HG02798 (cell line): ENCODE data around the gene IGF1R.

Experiments
- ATAC-seq: cut with Tn5 transposase; IDR thresholded peaks from one replicate; pipeline ENCODE4 v1.9.1; 2021; ENCODE audit warnings: mild to moderate bottlenecking; ENCODE audit not compliant: unreplicated experiment, poor library complexity

IGF1R gene

DNA sequence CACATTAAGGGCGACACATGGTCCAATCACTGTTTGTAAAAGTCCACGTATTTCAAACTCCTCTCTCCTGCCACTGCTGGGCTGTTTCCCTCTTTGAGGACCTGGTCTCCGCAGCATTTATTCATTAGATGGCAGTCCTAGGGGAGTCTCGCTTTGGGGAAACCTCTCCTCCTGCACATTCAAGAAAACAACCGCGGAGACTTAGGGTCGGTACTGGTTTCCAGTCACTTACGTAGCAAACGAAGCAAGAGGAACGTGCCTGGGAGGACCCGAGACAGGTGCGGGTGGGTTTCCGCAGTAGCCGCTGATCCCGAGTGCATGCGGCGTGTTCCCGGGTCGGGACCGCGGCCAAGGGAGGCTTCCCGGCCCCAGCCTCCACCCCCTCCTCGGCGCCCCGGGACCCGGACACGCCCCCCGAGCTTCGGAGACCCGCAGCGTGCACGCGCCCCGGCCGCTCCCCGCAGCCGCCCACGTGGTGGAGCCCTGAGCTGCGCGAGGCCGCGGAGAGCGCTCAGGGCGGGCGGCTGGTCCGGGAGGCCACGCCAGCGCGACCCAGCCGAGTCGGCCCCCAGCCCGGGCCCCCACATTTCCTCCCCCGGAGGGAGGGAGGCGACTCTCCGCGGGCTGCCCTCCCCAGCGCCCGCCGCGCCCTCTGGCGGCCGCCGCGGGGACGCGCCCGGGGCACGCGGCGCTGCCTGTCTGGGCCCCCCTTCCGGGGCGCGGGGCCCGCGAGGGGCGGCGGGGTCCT is 1.1 kb upstream of the IGF1R start:
- ATAC-seq: peak; percentile 46

DNA sequence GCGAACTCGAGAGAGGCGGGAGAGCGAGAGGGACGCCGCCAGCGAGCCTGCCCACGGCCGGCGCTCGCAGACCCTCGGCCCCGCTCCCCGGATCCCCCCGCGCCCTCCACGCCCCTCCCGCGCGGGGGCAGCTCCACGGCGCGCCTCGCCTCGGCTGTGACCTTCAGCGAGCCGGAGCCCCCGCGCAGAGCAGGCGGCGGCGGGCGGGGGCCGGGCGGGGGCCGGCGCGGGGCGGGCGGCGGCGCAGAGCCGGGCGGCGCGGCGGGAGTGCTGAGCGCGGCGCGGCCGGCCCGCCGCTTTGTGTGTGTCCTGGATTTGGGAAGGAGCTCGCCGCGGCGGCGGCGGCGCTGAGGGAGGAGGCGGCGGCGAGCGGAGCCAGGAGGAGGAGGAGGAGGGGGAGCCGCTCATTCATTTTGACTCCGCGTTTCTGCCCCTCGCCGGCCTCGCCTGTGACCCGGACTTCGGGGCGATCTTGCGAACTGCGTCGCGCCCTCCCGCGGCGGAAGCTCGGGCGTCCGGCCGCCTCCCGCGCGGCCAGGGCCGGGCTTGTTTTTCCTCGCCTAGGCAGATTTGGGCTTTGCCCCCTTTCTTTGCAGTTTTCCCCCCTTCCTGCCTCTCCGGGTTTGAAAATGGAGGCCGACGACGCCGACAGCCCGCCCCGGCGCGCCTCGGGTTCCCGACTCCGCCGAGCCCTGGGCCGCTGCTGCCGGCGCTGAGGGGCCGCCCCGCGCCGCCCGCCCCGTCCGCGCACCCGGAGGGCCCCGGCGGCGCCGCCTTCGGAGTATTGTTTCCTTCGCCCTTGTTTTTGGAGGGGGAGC is 524 bp downstream of the IGF1R start:
- peak; percentile 26 for ATAC-seq

DNA sequence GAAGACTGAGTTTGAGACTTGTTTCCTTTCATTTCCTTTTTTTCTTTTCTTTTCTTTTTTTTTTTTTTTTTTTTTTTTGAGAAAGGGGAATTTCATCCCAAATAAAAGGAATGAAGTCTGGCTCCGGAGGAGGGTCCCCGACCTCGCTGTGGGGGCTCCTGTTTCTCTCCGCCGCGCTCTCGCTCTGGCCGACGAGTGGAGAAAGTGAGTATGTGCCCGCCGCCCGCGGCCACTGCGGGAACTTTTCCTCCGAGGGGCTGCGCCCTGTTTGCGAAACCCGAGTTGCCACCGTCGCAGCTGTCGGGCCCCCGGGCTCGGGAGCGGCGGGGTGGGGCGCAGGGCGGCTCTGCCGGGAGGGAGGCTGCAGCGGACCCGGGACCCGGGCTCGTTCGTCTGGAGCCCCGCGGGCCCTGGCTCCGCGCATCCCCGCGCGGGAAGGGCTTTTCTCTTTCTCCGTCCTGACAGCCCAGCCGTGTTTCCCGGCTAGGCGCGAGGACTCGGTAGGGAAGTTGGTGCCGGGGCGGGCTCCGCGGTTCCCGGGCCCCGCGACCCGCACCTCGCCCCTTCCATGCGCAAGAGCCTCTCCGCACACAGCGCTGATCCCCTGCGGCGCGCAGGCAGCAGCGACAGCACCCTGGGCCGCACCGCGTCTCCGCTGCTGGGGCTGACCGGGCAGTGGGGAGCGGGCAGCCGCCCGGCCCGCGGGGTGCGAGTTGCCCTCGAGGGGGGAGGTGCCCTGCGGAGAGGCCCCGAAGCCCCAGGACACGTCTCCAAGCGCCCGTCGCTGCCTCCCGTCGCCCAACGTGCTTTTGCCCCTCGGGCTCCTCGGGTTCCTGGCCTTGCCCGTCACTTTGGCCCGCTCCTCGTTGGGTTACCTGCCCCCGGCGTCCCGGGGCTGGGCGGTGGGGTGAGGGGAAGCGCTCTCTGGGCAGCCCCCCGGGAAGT is 1.4 kb downstream of the IGF1R start:
- no peak for ATAC-seq

DNA sequence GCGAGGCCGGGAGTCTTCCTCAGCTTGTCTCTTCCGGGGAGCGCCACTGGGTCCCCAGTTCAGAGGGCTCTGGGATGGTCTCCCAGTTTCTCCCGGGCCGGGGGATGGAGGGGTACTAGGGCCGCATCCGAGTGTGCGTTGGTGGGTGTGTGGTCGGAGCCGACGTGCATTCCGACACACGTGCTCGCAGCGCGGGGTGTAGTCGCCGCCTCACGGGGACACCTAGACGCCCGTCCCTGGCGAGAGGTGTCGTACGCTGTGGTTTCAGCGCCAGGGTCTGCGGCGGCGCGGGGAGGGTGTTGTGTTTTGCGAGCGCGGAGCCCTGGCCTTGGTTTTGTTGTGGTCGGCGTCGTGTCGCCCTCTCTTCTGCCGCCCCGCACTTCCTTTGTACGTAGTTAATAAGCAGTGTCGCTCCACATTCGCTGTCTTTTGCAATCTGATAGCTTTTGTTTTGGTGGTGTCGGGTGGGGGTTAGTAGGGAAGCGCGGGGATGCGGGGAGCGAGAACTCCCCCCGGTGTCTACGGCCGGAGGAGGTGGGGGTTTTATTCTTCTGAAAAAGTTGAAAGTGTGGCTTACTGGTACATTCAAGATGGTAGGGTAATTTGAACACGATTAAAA is 2.2 kb downstream of the IGF1R start:
- ATAC-seq: no peak

DNA sequence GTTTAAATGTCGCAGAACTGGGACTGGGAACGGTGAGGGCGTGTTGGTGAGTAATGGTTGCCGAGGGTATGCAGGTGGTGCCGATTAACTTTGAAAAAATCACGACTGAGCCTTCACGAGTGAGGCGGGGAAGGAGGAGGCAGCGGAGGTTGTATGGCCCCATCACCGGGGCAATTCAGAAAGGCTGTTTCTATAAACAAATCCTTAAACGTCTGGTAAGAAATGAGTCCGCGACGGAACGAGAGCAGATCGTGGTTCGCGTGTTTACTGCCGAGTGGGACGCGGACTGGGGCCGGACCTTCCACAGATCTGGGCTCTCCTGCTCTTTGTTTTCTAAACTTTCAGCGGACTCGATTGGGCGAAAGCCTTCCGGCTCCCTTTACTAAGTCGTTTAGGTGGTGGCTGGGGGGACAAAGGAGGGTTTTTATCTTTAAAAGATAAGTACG is 2.7 kb downstream of the IGF1R start:
- no peak for ATAC-seq

DNA sequence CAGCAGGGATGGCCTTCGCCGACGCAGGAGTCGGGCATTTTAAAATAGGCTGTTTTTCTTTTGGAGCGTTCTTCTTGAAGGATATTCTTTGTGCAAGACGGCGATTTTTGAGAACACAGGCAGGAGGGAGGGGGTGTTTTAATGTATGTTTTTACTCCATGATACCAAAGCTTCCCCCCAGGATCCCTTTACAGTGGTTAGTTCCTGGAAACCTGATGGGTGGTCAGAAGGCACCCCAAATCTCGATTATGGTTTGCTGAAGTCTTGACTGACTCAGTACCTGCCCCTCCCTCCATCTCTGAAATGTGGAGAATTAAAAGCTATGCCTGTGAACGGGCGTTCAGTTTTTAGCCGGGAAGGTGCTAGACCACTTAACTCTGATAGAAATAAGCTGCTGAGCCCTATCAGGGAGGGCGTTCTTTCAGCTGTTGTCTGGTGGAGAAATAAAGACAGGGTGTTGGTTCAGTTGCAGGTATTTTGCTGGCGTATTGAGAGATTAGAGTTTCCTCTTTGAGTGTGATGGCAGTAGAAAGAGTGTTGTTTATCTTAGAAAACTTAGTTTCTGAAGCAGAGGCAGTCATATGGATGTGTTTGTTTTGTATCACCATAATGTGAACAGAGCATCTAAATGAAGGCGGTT is 3.4 kb downstream of the IGF1R start:
- ATAC-seq: no peak

DNA sequence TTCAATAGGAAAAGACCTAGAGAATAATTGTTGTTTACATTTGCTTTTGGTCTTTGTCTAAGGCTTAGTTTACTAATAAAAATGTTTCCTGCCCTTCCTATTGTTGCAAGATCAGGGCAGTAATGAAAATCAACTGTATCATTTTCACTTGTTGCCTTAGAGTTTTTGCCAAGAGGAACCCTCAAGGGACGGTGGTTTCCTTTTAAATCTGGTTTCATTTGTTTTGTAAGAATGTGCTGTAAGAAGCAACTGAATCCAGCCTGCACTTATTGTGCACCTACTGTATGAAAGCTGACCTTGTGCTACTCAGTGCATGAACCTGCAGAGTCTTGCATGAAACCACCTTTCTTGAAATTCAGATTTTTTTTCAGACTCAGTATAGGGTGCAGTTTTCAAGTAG is 5.3 kb downstream of the IGF1R start:
- no peak for ATAC-seq

DNA sequence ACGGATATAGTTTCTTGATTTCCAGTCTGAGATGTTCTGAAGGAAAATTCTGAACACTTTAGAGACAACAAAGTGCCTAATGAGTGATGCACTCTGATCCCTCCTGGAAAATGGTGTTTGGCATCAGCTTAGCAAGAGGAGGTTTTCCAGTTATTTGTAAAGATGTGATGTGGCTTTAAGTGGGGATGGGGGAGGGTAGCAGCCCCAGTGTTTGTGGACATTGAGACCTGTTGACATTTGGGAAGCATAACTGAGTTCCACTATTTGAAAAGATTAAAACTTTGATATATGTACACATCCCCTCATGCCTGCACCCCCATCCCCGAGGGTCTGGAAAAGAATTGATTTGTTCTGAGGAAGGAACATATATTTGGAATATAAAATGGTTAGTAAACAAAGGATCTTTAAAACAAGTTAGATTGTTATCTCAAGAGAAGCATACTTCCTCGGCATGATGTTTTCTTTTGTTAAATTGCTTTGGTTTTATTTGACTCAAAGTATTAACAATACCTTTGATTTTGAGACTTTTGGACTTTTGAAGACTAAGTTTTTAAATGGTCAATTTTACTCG is 6.5 kb downstream of the IGF1R start:
- ATAC-seq: no peak

DNA sequence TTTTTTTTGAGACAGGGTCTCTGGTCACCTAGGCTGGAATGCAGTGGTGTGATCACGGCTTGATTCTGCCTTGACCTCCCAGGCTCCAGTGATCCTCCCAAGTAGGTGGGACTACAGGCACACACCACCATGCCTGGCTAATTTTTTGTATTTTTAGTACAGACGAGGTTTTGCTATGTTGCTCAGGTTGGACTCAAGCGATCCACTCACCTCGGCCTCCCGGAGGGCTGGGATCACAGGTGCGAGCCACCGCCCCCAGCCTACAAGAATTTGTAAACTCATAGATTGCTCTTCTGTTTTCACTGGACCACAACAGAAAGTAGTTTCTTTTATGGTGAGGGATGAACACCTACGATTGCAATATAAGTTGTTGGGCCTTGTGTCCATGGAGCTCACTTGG is 7.4 kb downstream of the IGF1R start:
- no peak for ATAC-seq

DNA sequence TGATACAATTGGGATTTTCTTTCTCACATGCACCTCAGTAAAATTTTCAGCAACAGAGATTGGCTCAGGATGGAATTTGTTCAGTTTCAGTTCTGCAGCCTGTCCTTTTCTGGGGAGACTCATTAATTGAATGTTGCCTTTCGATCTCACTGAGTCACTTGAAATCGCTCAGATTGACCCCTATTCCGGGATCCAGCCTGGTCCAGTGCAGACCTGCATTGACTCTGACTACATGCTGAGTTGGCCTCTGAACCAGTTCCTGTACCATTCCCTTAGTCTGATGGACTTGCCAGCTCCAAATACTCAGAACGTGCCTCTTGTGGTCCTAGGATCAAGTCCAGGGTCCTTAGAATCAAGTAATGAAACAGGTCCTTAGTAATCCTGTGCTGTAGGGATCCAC is 9.4 kb downstream of the IGF1R start:
- ATAC-seq: no peak

DNA sequence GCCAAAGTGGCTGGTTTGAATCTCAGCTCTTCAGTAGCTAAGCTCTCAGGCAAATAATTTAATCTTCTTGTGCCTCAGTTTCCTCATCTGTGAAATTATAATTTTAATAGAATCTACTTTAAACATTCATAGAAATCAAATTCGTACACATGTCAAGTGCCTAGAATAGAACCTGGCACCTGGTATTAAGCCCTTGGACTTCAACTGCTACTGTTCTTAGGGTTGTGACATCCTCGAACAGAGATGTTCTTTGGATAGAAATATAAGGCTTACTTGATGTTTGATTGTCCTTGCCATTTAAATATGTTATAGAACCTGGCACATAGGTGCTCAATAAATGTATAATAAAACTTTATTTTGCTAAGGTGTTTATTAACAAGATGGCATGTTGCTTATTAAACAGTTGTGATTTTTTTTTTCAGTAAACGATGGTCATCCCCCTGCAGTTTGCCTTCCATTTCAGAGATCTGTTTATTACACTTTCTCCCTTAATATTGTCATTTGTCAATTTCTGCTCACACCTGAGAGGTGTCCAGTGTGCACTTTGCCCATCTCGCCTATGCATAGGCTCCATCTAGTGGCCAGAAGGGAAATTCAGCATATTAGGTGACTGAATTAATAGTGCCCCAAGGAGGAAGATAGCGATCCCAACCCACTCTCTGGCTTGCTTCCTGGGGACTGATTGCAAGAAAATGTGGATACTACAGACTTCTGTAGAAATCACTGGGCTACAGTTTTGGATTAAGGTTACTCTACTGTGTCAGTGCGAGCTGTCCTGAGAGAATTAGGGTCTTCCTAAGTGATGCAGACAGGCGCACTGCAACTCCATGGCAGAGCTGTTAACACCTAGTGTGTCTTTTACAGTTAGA is 10.7 kb downstream of the IGF1R start:
- ATAC-seq: peak; percentile 93

DNA sequence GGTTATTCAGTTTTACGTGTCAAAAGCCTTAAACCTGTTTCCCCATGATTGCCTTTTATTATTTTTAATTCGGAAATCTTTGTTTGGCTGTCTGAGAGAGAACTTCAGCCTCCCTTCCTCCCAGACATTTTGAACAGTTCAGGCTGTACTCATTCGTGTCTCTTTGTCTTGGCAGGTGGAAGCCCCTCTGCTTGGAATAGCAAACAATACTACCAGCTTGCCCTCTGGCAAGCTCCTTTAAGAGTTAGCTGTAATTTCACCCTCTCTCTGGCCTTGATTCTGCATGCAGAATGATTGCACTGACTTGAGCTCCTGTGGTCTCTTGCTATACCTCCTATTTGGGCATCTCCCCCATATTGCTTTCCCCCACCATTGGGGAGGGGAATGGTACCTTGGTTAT is 11.7 kb downstream of the IGF1R start:
- ATAC-seq: no peak

DNA sequence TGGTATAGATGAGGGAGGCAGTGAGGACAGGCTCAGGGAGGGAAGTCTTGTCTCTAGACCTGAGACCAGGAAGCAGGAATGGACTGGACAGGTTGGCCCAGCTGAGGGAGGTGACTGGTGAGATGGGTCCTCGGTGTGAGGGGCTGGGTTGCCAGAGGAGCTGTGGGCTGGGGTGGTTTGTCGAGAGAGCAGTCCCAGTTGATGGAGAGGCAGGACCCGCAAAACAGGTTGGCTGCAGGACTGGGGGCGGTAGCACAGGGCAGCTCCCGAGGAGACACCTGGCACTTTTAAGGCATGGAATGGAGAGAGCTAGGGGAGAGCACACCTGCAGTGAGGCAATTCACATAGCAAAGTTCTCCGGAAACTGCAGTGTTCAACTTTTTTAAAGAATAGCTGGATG is 14.7 kb downstream of the IGF1R start:
- ATAC-seq: no peak

DNA sequence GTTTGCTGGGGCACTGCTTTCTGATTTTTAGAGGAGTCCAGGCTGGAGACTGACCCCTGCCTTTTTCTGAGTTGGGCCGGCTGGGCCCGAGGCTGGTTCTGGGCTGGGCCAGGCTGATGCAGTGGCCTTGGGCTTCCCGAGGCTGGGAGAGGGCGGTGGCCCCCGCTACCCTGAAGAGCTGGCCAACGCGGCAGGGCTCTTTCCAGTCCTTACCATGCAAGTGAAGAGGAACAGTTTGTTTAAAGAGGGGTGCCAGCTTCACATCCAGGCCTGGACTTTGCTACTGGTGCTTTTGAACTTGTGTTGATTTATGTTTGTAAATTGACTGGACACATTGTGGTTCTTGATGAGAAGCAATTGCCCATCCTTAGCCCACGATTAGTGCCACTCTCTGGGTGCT is 15.3 kb downstream of the IGF1R start:
- no peak for ATAC-seq

DNA sequence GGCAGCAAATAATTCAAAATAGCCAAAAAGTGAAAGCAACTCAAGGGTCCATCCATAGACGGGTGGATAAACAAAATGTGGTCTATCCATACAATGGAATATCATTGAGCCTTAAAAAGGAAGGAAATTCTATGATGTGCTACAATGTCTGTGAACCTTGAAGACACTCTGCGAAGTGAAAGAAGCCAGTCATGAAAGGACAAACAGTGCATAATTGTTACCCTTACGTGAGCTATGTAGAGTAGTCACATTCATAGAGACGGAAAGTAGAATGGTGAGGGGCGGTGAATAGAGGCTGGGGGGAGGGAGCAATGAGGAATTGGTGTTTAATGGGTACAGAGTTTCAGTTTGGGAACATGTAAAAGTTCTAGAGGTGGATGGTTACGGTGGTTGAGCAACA is 18.1 kb downstream of the IGF1R start:
- no peak for ATAC-seq

DNA sequence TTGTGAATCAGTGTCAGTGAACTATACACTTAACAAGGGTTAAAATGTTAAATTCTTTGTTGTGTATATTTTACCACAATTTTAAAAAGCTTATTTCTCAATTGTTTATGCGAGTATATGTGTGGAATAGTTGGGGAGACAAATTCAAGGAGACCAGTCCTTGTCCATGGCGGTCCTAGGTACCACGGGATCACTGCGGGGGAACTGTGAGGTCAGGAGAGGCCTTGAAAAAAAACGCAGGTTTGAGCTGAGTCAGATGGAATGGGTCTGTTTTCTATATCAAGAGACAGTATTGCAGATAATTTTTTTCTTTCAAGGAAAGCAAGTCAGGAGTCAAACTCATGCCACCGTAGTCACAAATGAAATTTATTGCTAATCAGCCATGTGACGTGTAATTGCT is 18.5 kb downstream of the IGF1R start:
- ATAC-seq: no peak

DNA sequence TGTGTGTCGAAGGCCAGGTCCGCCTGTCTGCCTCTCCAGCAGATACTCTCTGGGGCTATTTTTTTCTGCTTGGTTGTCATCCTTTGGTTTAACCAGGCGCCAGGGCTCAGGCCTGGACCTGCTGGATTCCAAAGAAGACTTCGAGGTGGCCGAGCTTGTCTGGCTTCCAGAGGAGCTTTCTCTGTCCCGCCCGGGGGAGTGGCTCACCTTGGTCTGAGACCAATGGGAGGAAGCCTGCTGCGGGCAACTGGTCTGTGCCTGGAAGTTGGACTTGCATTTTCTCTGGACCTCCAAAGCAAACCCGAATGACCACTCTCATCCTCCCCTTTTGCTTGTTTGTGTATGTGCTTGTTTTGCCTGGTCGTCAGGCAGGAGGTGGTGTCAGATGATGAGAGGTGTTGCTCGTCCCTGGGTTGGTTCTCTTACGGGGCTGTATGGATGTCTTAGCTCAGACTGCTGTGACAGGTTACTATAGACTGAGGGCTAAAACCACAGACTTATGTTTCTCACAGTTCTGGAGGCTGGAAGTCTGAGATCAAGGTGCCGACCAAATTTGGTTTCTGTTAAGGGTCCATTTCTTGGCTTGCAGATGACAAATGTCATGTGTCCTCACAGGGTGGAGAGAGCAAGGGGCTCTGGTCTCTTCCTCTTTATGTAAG is 19.3 kb downstream of the IGF1R start:
- ATAC-seq: no peak
